ENCODE results near the gene PRKAR1A.
A peak's percentile ranks its signal among the peaks of the same experiment; 100 is the strongest.

Gene PRKAR1A

GRCh38 chr17:68512247-68512959 is at the start of gene PRKAR1A:
Gene PRKAR1A (plus strand): TSS chr17:68512430. CDS start chr17:68515400, 2,970 bp downstream.
- Histone ChIP-seq H3K4me1 (ENCODE audit: insufficient read depth, low read length) (peaks cover 15% of the 10 kb centered on the region), H3K27ac (ENCODE audit: low read depth, low read length) (peak within 1 kb of the TSS; percentile 98), H3K27me3 (ENCODE audit: control insufficient read depth in 1 of 2, insufficient read depth in 2 of 2, low read length in 2 of 2) (no peaks in the 10 kb centered on the region)

DNA sequence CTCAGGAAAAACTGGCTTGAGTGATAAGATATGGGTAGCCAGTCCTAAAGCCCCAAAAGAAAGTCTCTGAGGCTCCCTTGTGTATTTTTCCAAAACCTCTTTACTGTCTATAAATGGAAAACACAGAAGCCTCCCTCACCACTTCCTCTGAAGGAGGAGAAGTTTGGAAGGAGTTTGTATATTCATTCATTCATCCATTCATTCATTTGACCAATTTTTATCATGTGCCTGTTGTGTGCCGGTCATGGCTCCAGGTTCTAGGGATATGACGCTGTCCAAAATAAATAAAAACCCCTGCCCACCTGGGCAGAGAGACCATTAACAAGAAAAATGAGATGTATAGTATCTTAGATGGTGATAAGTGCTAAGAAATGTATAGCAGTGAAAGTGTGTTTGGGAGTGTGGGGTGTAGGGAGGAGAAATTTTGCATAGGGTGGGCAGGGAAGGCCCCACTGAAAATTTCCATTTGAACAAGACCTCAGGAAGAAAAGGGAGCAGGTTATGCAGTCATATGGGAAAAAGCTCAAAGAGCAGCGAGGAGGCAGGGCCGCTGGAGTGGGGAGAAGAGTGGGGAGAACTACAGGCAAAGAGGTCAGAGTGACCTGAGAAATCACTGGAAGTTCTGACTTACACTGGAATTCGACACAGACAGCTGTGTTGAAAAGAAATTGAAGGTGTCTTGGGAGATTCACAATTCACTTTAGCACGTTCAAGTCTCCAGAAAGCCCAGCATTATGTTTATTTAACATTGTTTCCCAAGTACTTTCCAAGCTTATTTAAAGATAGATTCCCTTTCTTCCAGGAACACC is 48.8 kb upstream of the PRKAR1A start:
- no peak overlapping the region for H3K4me3 ChIP-seq (ENCODE audit: low read depth in 1 of 2, low read length in 2 of 2)
- no peak overlapping the region for H3K27ac ChIP-seq (ENCODE audit: low read depth, low read length)

More at GRCh38 chr17:68512247-68512959, at the start of gene PRKAR1A:
- Histone ChIP-seq H3K9me3 (ENCODE audit: low read length) (no peaks in the 10 kb centered on the region), H3K4me3 (ENCODE audit: low read depth in 1 of 2, low read length in 2 of 2) (peak within 1 kb of the TSS; percentile 95 to 97), H3K9ac (ENCODE audit: low read length) (peak within 1 kb of the TSS; percentile 85), H3K36me3 (ENCODE audit: insufficient read depth, low read length) (peaks cover 9% of the 10 kb centered on the region)

DNA sequence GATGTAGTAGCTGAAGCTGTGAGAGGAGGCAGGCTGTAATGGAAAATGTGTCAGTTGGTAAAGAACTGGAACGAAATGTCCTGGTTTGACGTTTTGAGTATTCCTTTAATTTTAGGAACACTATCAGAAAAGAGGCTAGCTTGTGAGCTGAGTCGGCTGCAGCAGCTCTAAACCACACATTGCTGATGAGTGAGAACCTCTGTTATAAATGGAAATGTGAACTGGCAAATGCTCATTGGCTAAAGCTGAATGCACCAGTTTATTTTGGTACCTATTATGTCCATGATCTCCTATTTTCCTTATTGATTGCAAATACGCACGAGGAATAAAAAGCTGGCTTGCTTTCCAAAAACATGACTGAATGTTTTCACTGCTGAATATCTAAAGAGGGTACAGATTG is 43.9 kb upstream of the PRKAR1A start:
- no peak overlapping the region for H3K27ac ChIP-seq (ENCODE audit: low read depth, low read length)
- no peak overlapping the region for H3K4me3 ChIP-seq (ENCODE audit: low read depth in 1 of 2, low read length in 2 of 2)

More for the DNA sequence above, 48.8 kb upstream of the PRKAR1A start:
- Histone ChIP-seq H3K27me3 (ENCODE audit: control insufficient read depth in 1 of 2, insufficient read depth in 2 of 2, low read length in 2 of 2) (no peaks in the 10 kb centered on the region), H3K9me3 (ENCODE audit: low read length) (no peaks in the 10 kb centered on the region), H3K9ac (ENCODE audit: low read length) (no peak overlapping the region), H3K36me3 (ENCODE audit: insufficient read depth, low read length) (no peaks in the 10 kb centered on the region), H3K4me1 (ENCODE audit: insufficient read depth, low read length) (no peaks in the 10 kb centered on the region)

DNA sequence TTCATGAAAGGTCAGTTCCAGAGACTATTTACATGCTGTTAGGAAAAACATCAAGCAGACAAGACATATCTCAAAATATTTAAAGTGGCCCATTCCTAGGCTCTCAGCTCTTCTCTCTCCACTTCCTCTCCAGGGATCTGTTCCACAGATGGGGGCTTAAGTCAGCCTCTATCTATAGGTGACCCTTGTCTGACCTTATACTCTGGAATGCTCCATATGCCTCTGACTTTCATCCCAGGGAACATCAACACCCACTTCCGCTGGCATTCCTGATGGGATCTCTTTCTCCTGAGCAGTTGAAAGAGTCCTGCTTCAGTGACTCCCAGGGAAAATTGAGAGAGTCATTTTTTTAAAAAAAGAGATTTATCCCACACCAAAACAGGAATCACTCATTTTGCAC is 43.4 kb upstream of the PRKAR1A start:
- Histone ChIP-seq H3K9ac (ENCODE audit: low read length) (no peak overlapping the region), H3K4me1 (ENCODE audit: insufficient read depth, low read length) (no peaks in the 10 kb centered on the region), H3K27me3 (ENCODE audit: control insufficient read depth in 1 of 2, insufficient read depth in 2 of 2, low read length in 2 of 2) (no peaks in the 10 kb centered on the region), H3K9me3 (ENCODE audit: low read length) (no peaks in the 10 kb centered on the region), H3K27ac (ENCODE audit: low read depth, low read length) (no peak overlapping the region), H3K36me3 (ENCODE audit: insufficient read depth, low read length) (no peaks in the 10 kb centered on the region), H3K4me3 (ENCODE audit: low read depth in 1 of 2, low read length in 2 of 2) (no peak overlapping the region)

More for the DNA sequence above, 43.9 kb upstream of the PRKAR1A start:
- Histone ChIP-seq H3K9ac (ENCODE audit: low read length) (no peak overlapping the region), H3K4me1 (ENCODE audit: insufficient read depth, low read length) (no peaks in the 10 kb centered on the region), H3K27me3 (ENCODE audit: control insufficient read depth in 1 of 2, insufficient read depth in 2 of 2, low read length in 2 of 2) (no peaks in the 10 kb centered on the region), H3K9me3 (ENCODE audit: low read length) (no peaks in the 10 kb centered on the region), H3K36me3 (ENCODE audit: insufficient read depth, low read length) (no peaks in the 10 kb centered on the region)

- H3K4me1 ChIP-seq (ENCODE audit: insufficient read depth, low read length) = no peaks in the 10 kb centered on the region
These were observed 41.3 kb upstream of the PRKAR1A start for GRCh38 chr17:68470961-68471360.

GRCh38 chr17:68480885-68481284 is 31.3 kb upstream of the PRKAR1A start:
- H3K27ac ChIP-seq (ENCODE audit: low read depth, low read length) = no peak overlapping the region
- H3K9ac ChIP-seq (ENCODE audit: low read length) = no peak overlapping the region
- no peak overlapping the region for H3K4me3 ChIP-seq (ENCODE audit: low read depth in 1 of 2, low read length in 2 of 2)
- no peaks in the 10 kb centered on the region for H3K36me3 ChIP-seq (ENCODE audit: insufficient read depth, low read length)
- H3K4me1 ChIP-seq (ENCODE audit: insufficient read depth, low read length) = no peaks in the 10 kb centered on the region
- no peaks in the 10 kb centered on the region for H3K9me3 ChIP-seq (ENCODE audit: low read length)
- H3K27me3 ChIP-seq (ENCODE audit: control insufficient read depth in 1 of 2, insufficient read depth in 2 of 2, low read length in 2 of 2) = no peaks in the 10 kb centered on the region

More at GRCh38 chr17:68470961-68471360, 41.3 kb upstream of the PRKAR1A start:
- Histone ChIP-seq H3K27ac (ENCODE audit: low read depth, low read length) (no peak overlapping the region), H3K4me3 (ENCODE audit: low read depth in 1 of 2, low read length in 2 of 2) (no peak overlapping the region), H3K27me3 (ENCODE audit: control insufficient read depth in 1 of 2, insufficient read depth in 2 of 2, low read length in 2 of 2) (no peaks in the 10 kb centered on the region), H3K36me3 (ENCODE audit: insufficient read depth, low read length) (no peaks in the 10 kb centered on the region), H3K9ac (ENCODE audit: low read length) (no peak overlapping the region), H3K9me3 (ENCODE audit: low read length) (no peaks in the 10 kb centered on the region)

- H3K4me1 ChIP-seq (ENCODE audit: insufficient read depth, low read length) = no peaks in the 10 kb centered on the region
- no peaks in the 10 kb centered on the region for H3K36me3 ChIP-seq (ENCODE audit: insufficient read depth, low read length)
- H3K27ac ChIP-seq (ENCODE audit: low read depth, low read length) = no peak overlapping the region
- H3K9me3 ChIP-seq (ENCODE audit: low read length) = no peaks in the 10 kb centered on the region
- no peak overlapping the region for H3K9ac ChIP-seq (ENCODE audit: low read length)
- H3K4me3 ChIP-seq (ENCODE audit: low read depth in 1 of 2, low read length in 2 of 2) = no peak overlapping the region
- H3K27me3 ChIP-seq (ENCODE audit: control insufficient read depth in 1 of 2, insufficient read depth in 2 of 2, low read length in 2 of 2) = no peaks in the 10 kb centered on the region
These were observed 29.6 kb upstream of the PRKAR1A start for GRCh38 chr17:68482576-68483041.

- no peak overlapping the region for H3K9ac ChIP-seq (ENCODE audit: low read length)
- no peak overlapping the region for H3K4me3 ChIP-seq (ENCODE audit: low read depth in 1 of 2, low read length in 2 of 2)
- no peaks in the 10 kb centered on the region for H3K4me1 ChIP-seq (ENCODE audit: insufficient read depth, low read length)
- H3K36me3 ChIP-seq (ENCODE audit: insufficient read depth, low read length) = no peaks in the 10 kb centered on the region
- H3K27ac ChIP-seq (ENCODE audit: low read depth, low read length) = no peak overlapping the region
- H3K9me3 ChIP-seq (ENCODE audit: low read length) = no peaks in the 10 kb centered on the region
- H3K27me3 ChIP-seq (ENCODE audit: control insufficient read depth in 1 of 2, insufficient read depth in 2 of 2, low read length in 2 of 2) = no peaks in the 10 kb centered on the region
These were observed 27.8 kb upstream of the PRKAR1A start for GRCh38 chr17:68484458-68484857.

GRCh38 chr17:68489919-68490318 is 22.3 kb upstream of the PRKAR1A start:
- Histone ChIP-seq H3K4me3 (ENCODE audit: low read depth in 1 of 2, low read length in 2 of 2) (no peak overlapping the region), H3K27ac (ENCODE audit: low read depth, low read length) (no peak overlapping the region), H3K9me3 (ENCODE audit: low read length) (no peaks in the 10 kb centered on the region), H3K36me3 (ENCODE audit: insufficient read depth, low read length) (no peaks in the 10 kb centered on the region), H3K9ac (ENCODE audit: low read length) (no peak overlapping the region), H3K27me3 (ENCODE audit: control insufficient read depth in 1 of 2, insufficient read depth in 2 of 2, low read length in 2 of 2) (no peaks in the 10 kb centered on the region), H3K4me1 (ENCODE audit: insufficient read depth, low read length) (no peaks in the 10 kb centered on the region)

DNA sequence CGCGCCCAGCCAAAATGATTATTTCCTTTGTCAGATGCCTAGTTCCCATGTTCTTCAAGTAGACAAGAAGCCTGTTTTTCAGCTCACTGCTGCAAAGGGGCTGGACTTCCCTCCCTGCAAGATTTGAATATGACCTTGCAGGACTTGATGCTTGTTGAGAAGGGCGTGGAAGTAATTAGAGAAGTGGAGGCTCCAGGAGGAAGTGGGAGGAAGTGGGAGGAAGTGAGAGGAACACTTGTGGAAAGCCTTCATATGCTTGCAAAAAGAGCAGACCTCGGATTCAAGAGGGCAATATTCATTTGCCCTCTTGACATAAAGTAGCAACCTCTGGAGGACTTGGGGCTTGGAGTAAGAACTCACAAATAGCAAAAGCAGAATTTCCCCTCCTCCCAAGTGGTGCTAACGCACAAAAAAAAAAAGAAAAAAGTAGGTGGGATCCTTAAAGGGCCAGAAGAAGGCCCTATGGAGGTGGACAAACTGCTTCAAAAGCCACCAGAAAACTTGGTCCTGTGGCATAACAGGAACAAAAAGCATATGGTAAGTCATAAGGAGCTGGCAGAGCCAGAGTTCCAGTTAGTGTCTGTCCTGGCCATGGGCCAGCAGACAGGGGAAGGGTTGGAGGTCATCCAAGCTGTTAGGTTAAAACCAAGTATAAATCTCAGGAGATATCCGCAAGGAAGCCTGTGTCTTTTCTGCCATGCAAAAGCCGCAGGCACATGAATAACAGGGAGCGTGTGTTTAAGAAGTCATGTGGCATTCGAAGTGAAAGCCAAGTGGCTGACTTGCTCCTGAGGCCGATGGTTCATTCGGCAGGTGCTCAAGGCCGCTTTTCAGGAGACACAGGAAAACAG is 20.6 kb upstream of the PRKAR1A start:
- H3K27me3 ChIP-seq (ENCODE audit: control insufficient read depth in 1 of 2, insufficient read depth in 2 of 2, low read length in 2 of 2) = no peaks in the 10 kb centered on the region
- no peaks in the 10 kb centered on the region for H3K9me3 ChIP-seq (ENCODE audit: low read length)
- no peak overlapping the region for H3K27ac ChIP-seq (ENCODE audit: low read depth, low read length)
- H3K9ac ChIP-seq (ENCODE audit: low read length) = no peak overlapping the region
- no peaks in the 10 kb centered on the region for H3K36me3 ChIP-seq (ENCODE audit: insufficient read depth, low read length)
- no peaks in the 10 kb centered on the region for H3K4me1 ChIP-seq (ENCODE audit: insufficient read depth, low read length)
- H3K4me3 ChIP-seq (ENCODE audit: low read depth in 1 of 2, low read length in 2 of 2) = no peak overlapping the region
